GM21367 (cell line): ENCODE results near the gene CREB3L2.
"Not testable (repeated sequence)": the region's sequence is repeated elsewhere in the genome, so short reads cannot be mapped to it uniquely, and the experiment has no call there.

Source experiments
- ATAC-seq: cut with Tn5 transposase; IDR thresholded peaks from one replicate; pipeline ENCODE4 v1.9.1; 2021; ENCODE audit not compliant: unreplicated experiment

Gene CREB3L2, protein sequence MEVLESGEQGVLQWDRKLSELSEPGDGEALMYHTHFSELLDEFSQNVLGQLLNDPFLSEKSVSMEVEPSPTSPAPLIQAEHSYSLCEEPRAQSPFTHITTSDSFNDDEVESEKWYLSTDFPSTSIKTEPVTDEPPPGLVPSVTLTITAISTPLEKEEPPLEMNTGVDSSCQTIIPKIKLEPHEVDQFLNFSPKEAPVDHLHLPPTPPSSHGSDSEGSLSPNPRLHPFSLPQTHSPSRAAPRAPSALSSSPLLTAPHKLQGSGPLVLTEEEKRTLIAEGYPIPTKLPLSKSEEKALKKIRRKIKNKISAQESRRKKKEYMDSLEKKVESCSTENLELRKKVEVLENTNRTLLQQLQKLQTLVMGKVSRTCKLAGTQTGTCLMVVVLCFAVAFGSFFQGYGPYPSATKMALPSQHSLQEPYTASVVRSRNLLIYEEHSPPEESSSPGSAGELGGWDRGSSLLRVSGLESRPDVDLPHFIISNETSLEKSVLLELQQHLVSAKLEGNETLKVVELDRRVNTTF

GRCh38 chr7:138001529-138002095, at the start of gene CREB3L2:
Gene CREB3L2, minus strand, starts transcription at chr7:138002086. Its CDS starts 381 bp downstream, at chr7:138001705.
- ATAC-seq, result peak; percentile 26

DNA sequence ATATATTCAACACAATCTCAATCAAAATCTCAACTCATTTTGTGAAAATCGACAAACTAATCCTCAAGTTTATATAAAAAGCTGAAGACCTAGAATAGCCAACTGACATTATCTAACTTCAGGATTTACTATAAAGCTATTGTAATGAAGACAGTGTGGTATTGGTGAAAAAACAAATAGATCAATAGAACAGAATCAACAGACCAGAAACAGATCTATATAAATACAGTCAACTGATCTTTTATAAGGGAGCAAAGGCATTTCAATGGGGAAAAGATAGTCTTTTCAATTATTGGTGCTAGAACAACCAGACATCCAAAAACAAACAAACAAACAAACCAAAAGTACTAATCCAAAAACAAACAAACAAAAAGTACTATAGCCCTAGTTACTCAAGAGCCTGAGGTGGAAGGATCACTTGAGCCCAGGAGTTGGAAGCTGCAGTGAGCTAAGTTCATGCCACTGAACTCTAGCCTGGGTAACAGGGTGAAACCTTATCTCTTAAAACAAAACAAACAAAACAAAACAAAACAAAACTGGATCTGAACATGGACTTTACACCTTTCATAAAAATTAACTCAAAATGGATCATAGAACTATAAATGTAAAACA, 47.7 kb upstream of the CREB3L2 start:
- no peak for ATAC-seq

DNA sequence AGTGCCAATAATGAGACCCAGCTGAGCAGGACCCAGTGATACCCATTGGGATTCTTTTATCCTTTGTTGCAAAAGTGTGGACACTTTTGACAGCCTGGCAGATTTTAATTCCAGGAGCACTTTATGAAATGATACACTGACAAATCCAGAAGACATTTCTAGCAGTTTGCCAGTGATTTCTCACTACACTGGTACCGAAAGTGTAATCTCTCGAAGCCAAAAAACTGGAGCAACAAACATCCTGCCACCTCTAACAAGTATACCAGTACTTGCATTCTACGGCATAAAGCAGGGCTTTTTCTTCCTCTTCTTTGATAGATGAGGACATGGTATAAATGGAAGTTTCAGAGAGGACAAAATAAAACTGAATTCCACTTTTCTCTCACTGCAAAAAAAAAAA, 46.0 kb upstream of the CREB3L2 start:
- ATAC-seq, result no peak

DNA sequence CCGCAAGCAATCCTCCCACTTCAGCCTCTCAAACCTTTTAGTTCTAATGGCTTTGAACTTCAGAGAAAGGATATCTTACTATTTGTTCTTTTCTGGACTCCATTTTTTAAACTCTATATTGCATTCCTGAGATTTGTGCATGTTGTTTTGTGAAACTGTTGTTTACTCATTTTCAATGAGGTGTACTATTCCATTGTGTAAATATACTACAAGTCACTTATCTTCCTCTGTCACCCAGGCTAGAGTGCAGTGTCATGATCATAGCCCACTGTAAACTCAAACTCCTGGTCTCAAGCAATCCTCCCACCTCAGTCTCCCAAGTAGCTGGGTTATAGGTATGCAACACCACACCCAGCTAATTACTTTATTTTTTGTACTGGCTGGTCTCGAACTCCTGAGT, 43.0 kb upstream of the CREB3L2 start:
- ATAC-seq, result no peak

GRCh38 chr7:138040063-138040462, 38.2 kb upstream of the CREB3L2 start:
- ATAC-seq, result not testable (repeated sequence)

DNA sequence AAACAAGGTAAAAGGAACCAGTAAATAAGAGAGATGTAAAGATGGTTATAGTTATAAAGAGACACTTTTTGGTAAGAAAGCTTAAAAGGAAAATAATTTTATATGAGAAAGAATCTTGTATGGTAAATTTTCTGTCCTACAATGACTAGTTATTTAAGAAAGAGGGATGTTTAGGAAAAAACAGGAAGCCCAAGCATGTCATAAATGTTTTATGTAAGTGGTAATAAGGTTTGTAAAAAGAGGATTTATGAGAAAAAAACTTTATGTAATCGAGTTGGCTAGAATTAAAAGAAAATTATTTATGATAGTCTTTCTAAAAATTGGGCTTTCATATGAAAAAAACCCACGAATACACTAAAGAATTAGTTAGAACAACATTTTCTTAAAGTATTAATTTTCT, 34.2 kb upstream of the CREB3L2 start:
- ATAC-seq, result no peak

GRCh38 chr7:138033241-138033640, 31.4 kb upstream of the CREB3L2 start:
- ATAC-seq, result no peak

DNA sequence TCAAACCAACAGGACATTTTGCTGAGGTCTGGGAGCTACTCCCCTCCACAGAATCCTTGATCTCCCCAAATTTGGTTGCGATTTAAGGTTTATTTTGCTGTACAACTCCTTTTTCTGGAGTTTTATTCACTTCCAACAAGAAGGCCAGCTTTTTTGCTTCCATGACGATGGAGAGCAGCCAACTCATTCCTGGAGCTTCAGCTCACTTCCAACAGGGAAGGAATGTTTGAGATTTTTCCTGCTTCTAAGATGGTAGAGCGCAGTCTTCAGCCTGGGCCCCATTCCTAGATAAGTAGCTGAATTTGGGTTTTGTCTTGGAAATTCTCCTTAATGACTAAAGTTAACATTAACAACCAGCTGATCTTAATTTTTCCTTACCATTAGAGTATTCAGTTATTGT, 30.9 kb upstream of the CREB3L2 start:
- no peak for ATAC-seq

GRCh38 chr7:138032186-138032585, 30.3 kb upstream of the CREB3L2 start:
- peak; percentile 65 for ATAC-seq

- ATAC-seq, result no peak
These were observed 28.9 kb upstream of the CREB3L2 start for GRCh38 chr7:138030679-138031351.

DNA sequence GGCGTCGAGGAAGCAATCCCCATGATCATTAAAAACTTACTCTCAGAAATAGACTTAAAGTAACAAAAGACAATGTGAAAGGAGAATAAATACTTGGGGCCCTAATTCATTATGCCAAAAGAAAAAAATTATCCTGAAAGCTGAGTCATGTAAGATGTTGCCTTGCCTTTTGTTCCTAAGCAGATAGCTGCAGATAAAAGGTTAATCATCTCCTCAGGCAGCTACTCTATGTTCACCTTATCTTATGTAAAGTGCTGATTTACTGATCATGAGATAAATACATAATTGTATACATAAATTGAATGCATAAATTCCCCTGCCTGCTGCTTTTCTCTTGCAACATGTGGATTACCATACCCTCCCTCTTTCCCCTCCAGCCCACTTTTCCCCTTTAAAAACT, 28.1 kb upstream of the CREB3L2 start:
- no peak for ATAC-seq

- no peak for ATAC-seq
These were observed 27.2 kb upstream of the CREB3L2 start for GRCh38 chr7:138029126-138029525.

DNA sequence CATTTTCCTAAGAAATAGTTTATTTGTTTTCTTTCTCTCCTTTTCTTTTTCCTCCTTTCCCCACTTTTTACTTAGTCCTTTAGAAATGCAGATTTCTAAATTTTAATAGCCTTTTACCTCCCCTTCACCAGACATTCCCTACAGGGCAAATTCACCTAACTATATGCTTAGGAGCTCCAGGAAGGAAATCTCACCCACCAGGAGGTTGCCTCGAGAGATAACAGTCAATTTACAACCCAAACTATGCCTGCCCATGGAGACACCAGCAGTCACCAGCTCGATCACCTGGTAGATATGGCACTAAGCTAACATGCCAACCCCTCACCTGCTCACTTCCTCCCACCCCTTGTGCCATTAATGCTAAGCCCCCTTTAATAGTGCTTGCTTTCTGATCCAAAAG, 25.2 kb upstream of the CREB3L2 start:
- no peak for ATAC-seq

GRCh38 chr7:138025215-138026186, 23.6 kb upstream of the CREB3L2 start:
- ATAC-seq, result no peak

DNA sequence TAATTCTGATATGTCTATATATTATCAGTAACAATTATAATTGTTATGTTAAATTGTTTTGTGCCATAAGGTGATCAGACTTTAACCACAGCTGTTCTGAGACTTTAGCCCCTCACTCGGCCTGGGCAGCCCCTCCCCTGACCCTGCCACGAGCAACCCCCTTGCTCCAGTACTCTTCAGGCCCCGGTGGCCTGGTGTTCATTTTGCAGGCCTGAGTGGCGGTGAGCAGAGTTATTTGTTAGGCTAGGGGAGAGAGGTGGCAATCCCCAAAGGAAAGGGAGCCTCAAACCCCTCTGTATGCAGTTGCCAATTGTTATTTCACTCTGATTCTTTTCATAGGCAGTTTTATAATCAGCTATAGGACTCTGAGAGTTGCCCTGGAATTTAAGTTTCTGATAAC, 22.9 kb upstream of the CREB3L2 start:
- no peak for ATAC-seq

DNA sequence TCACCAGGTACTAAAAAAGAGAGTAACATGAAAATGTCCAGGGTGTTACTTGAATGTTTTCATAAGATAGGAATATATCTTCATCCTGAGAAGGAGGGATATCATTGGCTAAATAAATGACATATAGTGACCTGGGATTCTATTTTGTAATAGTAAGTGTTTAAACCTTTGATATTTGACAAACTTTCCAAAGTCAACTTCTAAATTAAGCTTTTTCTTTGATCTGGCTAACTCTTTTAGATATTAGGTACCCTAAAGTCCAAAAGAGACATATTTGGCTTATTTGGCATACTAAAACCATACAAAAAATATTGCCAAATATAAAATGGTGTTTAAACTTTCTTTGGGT, 22.4 kb upstream of the CREB3L2 start:
- ATAC-seq, result no peak

DNA sequence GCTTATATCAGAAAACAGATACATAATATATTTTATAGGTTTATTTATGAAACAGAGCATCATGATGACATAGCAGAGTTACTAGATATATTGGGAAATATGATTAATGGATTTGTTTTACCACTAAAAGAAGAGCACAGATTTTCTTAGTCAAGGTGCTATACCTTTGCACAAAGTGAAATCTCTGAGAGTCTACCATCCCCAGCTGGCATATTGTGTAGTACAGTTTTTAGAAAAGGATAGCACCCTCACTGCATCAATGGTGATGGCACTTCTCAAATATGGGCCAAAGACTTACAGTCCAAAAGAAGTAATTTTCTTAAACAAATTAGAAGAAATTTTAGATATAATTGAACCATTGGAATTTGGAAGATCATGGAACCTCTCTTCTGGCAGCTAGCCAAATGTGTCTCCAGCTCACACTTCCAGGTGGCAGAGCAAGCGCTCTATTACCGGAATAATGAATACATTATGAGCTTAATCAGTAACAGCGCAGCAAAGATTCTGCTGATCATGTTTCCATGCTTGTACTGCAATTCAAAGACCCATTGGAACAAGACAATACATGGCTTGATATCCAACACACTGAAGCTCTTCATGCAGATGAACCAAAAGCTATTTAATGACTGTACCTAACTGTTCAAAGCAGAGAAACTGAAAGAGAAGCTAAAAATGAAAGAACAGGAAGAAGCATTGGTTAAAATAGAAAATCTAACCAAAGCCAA, 21.9 kb upstream of the CREB3L2 start:
- peak; percentile 78 for ATAC-seq

DNA sequence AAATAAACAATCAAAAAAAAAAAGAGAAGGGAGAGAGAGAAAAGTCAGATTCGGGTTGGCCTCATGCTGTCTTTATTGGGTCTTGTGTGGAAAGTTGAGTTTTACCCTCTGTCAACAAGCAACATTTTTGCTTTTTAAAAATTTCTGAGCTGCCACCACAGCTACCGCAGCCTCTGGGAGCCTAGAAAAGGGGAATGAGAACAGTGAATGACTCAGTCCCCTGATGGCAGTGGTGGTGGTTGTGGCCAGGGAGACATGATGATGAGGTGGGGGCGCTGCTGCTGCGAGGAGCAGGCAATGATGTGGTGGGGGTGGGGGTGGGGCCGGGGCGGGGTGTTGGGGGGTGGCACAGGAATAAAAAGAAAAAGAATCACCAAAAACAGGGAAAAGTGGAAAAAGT, 20.0 kb upstream of the CREB3L2 start:
- no peak for ATAC-seq

GRCh38 chr7:138017992-138018391, 16.1 kb upstream of the CREB3L2 start:
- ATAC-seq, result no peak

GRCh38 chr7:138015096-138015495, 13.2 kb upstream of the CREB3L2 start:
- no peak for ATAC-seq
